ENCODE results near the gene GMPPB. TPM values are rescaled to one million over a fixed set of nuclear protein-coding genes. Genes with fewer than 3 reads are reported as not detected.
A peak's percentile ranks its signal among the peaks of the same experiment; 100 is the strongest.

Gene GMPPB
- total and polyA plus RNA-seq, 9 of the 15 experiments (the other 6 are each of a cell fraction or from before 2014, with no cell fraction given) = 0.53 to 17.4 (median 8.1) TPM

DNA sequence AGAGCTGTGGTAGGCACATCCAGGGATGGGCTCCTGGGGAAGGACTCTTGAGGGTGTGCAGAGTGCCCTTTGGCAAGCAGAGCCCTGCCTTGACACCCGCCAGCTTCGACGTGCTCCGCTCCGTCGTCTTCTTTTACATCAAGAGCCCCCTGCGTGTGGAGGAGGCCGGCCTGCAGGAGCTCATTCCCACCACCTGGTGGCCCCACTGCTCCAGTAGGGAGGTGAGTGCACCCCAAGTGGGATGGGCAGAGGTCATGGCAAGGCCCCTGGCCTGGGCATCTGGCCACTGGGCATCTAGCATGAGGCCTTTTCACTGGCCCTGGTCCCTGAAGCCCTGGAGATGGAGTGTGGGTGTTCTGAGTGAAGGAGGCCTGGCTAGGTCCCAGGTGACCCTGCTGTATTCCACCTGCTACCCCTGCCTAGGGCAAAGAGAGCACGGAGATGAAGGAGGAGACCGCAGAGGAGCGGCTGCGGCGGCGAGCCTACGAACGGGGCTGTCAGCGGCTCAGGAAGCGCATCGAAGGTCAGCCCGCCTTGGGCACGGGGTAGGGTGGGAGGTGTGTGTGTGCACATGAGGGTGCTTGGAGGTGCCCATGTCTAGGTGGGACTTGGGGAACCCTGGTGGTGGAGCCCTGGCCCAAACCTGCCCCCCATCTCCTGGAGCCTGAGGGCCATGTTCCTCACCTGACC is 22.2 kb downstream of the GMPPB start (continued):
- TF ChIP-seq, protein P1, sequence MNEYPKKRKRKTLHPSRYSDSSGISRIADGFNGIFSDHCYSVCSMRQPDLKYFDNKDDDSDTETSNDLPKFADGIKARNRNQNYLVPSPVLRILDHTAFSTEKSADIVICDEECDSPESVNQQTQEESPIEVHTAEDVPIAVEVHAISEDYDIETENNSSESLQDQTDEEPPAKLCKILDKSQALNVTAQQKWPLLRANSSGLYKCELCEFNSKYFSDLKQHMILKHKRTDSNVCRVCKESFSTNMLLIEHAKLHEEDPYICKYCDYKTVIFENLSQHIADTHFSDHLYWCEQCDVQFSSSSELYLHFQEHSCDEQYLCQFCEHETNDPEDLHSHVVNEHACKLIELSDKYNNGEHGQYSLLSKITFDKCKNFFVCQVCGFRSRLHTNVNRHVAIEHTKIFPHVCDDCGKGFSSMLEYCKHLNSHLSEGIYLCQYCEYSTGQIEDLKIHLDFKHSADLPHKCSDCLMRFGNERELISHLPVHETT (CRISPR knock-in tag; conservative IDR thresholded peaks at IDR 0.05 in 1 of 2, IDR thresholded peaks at IDR 0.05 in 1 of 2) = no peak
- TF ChIP-seq DNMT1 (IDR thresholded peaks at IDR 0.05) (no peak), HEY1 (CRISPR knock-in tag; IDR thresholded peaks at IDR 0.05; ENCODE audit: borderline replicate concordance) (no peak), ZNF561 (CRISPR knock-in tag; conservative IDR thresholded peaks at IDR 0.05) (no peak), RBFOX2 (IDR thresholded peaks at IDR 0.05; ENCODE audit: low read depth, low read length) (peak; percentile 33; the same call in 1 of the 2 replicates), TEAD1 (CRISPR knock-in tag; IDR thresholded peaks at IDR 0.05) (0 out of 4 replicates have a peak, but pooled peaks of 1 of the 2 experiments have one; percentile 27), BDP1 (IDR thresholded peaks at IDR 0.05; ENCODE audit: insufficient read depth, insufficient read length) (no peak), PML (IDR thresholded peaks at IDR 0.05; ENCODE audit: low read length) (no peak), POLR2G (IDR thresholded peaks at IDR 0.05; ENCODE audit: low read depth, low read length) (peak; percentile 60), ZNF644 (tag; IDR thresholded peaks at IDR 0.05; ENCODE audit: low read depth) (no peak), E2F3 (CRISPR knock-in tag; IDR thresholded peaks at IDR 0.05) (no peak), ZNF143 (CRISPR knock-in tag; IDR thresholded peaks at IDR 0.05) (no peak), SMC3 (conservative IDR thresholded peaks at IDR 0.05; ENCODE audit: insufficient read depth, low read depth, low read length) (0 out of 2 replicates have a peak, but pooled peaks have one; percentile 17)
- TF ChIP-seq, protein P2, sequence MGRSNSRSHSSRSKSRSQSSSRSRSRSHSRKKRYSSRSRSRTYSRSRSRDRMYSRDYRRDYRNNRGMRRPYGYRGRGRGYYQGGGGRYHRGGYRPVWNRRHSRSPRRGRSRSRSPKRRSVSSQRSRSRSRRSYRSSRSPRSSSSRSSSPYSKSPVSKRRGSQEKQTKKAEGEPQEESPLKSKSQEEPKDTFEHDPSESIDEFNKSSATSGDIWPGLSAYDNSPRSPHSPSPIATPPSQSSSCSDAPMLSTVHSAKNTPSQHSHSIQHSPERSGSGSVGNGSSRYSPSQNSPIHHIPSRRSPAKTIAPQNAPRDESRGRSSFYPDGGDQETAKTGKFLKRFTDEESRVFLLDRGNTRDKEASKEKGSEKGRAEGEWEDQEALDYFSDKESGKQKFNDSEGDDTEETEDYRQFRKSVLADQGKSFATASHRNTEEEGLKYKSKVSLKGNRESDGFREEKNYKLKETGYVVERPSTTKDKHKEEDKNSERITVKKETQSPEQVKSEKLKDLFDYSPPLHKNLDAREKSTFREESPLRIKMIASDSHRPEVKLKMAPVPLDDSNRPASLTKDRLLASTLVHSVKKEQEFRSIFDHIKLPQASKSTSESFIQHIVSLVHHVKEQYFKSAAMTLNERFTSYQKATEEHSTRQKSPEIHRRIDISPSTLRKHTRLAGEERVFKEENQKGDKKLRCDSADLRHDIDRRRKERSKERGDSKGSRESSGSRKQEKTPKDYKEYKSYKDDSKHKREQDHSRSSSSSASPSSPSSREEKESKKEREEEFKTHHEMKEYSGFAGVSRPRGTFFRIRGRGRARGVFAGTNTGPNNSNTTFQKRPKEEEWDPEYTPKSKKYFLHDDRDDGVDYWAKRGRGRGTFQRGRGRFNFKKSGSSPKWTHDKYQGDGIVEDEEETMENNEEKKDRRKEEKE (IDR thresholded peaks at IDR 0.05; ENCODE audit: borderline replicate concordance in 1 of 2, control insufficient read depth in 1 of 2, low read depth in 2 of 2, low read length in 1 of 2) = no peak
- TF ChIP-seq, protein P3, sequence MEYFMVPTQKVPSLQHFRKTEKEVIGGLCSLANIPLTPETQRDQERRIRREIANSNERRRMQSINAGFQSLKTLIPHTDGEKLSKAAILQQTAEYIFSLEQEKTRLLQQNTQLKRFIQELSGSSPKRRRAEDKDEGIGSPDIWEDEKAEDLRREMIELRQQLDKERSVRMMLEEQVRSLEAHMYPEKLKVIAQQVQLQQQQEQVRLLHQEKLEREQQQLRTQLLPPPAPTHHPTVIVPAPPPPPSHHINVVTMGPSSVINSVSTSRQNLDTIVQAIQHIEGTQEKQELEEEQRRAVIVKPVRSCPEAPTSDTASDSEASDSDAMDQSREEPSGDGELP (CRISPR knock-in tag; IDR thresholded peaks at IDR 0.05; ENCODE audit: borderline replicate concordance) = peak; percentile 31; the same call in 1 of the 2 replicates

Data from K562 (cell line).